SK-N-SH treated with all-trans-retinoic acid at 6 μM for 48 hours (cell line): ENCODE measurements around the gene TMOD3.

Experiments used
- CREB5 ChIP-seq: fragments of 250-450 bp; sonication (Bioruptor Pico); IDR thresholded peaks from 2 replicates; pipeline ENCODE4 v1.5.1; 2020; ENCODE audit warnings: low read depth, mild to moderate bottlenecking, moderate library complexity
- RARB ChIP-seq: fragments of 250-450 bp; sonication (Bioruptor Pico); IDR thresholded peaks from 2 replicates; pipeline ENCODE4 v1.8.0; 2021; ENCODE audit warnings: mild to moderate bottlenecking, moderate library complexity
- ZFP30 ChIP-seq: fragments of 450-650 bp; formaldehyde crosslinking; IDR thresholded peaks from 2 replicates; pipeline ENCODE4 v1.5.0; 2022; ENCODE audit warnings: mild to moderate bottlenecking, moderate library complexity
- ZNF8 ChIP-seq: fragments of 450-650 bp; formaldehyde crosslinking; IDR thresholded peaks from 2 replicates; pipeline ENCODE4 v1.5.0; 2020; ENCODE audit warnings: mild to moderate bottlenecking, moderate library complexity

- TF ChIP-seq ZFP30 (CRISPR knock-in tag) = no peak
- TF ChIP-seq CREB5 (CRISPR knock-in tag) = no peak
- no peak for TF ChIP-seq RARB (CRISPR knock-in tag)
- no peak for TF ChIP-seq ZNF8 (CRISPR knock-in tag)
Observed at GRCh38 chr15:51842265-51842664, 12.8 kb downstream of the TMOD3 start.
